Spinal cord (tissue), 10 donors: ENCODE data around the gene GHR. TPM values are rescaled to one million over a fixed set of nuclear protein-coding genes. Genes with fewer than 3 reads are reported as not detected.

Experiments
- DNase-seq, 6 donors: peaks; one replicate each; pipeline versions ENCODE4 v3.0.0 to v3.0.0-alpha.2; 2013 to 2015; ENCODE audit warnings: low spot score in 6 of 6, low read depth in 4 of 6
- H3K27ac ChIP-seq: one replicate; pipeline ENCODE4 v1.5.1; 2013; ENCODE audit warnings: low read depth, low read length, control low read depth
- H3K27me3 ChIP-seq: one replicate; pipeline ENCODE4 v1.6.1; 2013; ENCODE audit warnings: low read length; ENCODE audit not compliant: control insufficient read depth, insufficient read depth
- H3K36me3 ChIP-seq: one replicate; pipeline ENCODE4 v1.6.1; 2013; ENCODE audit warnings: low read length; ENCODE audit not compliant: control insufficient read depth, insufficient read depth
- H3K4me1 ChIP-seq: one replicate; pipeline ENCODE4 v1.6.1; 2013; ENCODE audit warnings: low read length; ENCODE audit not compliant: control insufficient read depth, insufficient read depth
- H3K4me3 ChIP-seq: one replicate; pipeline ENCODE4 v1.5.1; 2013; ENCODE audit warnings: low read depth, low read length, control low read depth
- H3K9me3 ChIP-seq: one replicate; pipeline ENCODE4 v1.6.1; 2013; ENCODE audit warnings: low read length; ENCODE audit not compliant: control insufficient read depth, insufficient read depth
- WGBS: methylation state at CpG from one replicate; pipeline ENCODE4 v1.1.5; 2013; ENCODE audit warnings: missing lambda C conversion rate; ENCODE audit not compliant: insufficient coverage; 5-methylcytosine and 5-hydroxymethylcytosine counted together
- polyA plus RNA-seq, 2 donors: library from polyadenylated mRNA; unstranded; fragments of 120-200 nt; gene quantifications; one replicate each; pipeline ENCODE4 v1.2.1, GENCODE V29; 2013; ENCODE audit not compliant: insufficient read length in 2 of 2
- total RNA-seq, 2 donors: library from RNA; depleted of rRNA in 1 of 2; stranded (reverse); fragments of 120-200 nt in 1 of 2; fragments of >200 nt in 1 of 2; gene quantifications; one replicate each; pipeline versions ENCODE4 v1.2.3 to v1.2.4, GENCODE V29; 2013 to 2014
- donor health status: healthy.

The GHR gene
- total and polyA plus RNA-seq, 4 donors = 9.9 to 12.7 (median 11.7) TPM

DNA sequence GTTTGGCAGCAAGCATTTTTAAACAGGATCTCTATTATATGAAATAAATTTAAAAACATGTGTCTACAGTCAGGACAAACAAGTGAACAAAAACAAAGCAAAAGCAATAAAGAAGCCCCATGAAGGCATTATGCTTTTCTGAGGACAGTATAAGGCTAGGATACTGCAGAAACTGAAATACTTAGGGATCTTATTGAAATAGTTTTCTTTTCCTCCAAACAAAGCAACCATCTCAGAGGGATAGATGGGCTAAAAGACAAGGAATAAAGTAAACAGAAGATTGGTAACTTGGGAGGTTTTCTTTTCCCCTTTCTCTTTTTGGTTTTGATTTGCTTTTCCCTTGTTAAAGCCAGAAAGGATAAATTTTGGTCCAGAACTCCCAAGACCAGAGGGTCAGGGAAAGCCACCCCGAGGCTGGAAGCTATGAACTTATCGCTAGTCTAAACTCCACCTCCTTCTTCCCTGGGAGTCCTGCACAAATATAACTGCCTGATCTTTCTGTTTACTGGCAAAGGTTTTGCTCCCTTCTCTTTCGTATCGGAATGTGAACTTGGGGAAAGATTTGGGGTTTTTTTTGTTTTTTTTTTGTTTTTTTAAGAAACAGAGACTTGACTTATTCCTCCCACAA, 164.0 kb downstream of the GHR start:
- Histone ChIP-seq H3K4me1 (peaks cover 6% of the 10 kb centered on the region), H3K27ac (no peak overlapping the region), H3K4me3 (no peak overlapping the region), H3K36me3 (peaks cover 3% of the 10 kb centered on the region), H3K9me3 (no peaks in the 10 kb centered on the region), H3K27me3 (no peaks in the 10 kb centered on the region)
- no peak for DNase-seq
- WGBS = no CpG with 5 or more reads among the region's 4 CpGs

DNA sequence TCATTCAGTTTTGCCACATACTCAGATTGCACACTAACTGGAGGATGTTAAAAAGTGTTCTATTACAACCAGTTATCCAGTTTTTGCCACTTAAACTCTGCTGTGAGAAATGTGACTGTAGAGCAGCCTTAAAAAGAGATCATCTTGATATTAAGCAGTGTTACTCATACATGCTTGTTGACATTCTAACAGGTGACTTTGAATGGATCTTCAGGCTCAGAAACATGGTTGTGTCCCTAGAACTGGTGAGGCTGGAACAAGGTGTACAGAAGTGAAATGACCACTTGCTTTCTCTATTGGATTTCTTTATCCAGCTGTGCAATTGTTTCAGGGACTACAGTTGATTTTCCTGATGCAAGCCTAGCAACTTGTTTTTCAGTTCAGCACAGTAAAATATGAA, 167.3 kb downstream of the GHR start:
- H3K9me3 ChIP-seq = no peaks in the 10 kb centered on the region
- no peaks in the 10 kb centered on the region for H3K36me3 ChIP-seq
- H3K4me1 ChIP-seq = peaks cover 6% of the 10 kb centered on the region
- no peak for DNase-seq
- H3K4me3 ChIP-seq = no peak overlapping the region
- H3K27me3 ChIP-seq = no peaks in the 10 kb centered on the region
- no peak overlapping the region for H3K27ac ChIP-seq

DNA sequence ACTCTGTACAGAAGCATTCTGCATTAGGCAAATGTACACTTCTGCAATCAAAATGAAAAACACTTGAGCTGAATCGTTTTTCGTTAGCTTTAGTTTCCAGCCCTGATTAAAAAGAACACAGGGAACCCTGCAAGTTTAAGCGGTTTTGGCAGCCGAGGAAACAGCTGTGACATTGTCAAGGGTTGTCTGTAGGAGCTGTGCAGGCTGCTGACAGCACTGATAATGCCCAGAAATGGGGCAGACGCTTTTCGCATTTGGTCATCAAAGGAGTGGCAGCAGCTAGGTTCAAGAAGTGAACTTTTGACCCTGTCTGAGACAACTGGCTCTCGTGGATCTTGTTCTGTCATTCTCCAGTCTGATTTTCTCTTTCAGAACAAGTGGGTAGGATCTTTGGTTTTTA, 167.8 kb downstream of the GHR start:
- Histone ChIP-seq H3K9me3 (no peaks in the 10 kb centered on the region), H3K27ac (no peak overlapping the region), H3K4me3 (no peak overlapping the region), H3K4me1 (peaks cover 6% of the 10 kb centered on the region), H3K36me3 (no peaks in the 10 kb centered on the region), H3K27me3 (no peaks in the 10 kb centered on the region)
- WGBS = 5% methylated on average over 7 of the region's 7 CpGs
- peak in 2 of 6 donors; percentile 56 to 79 for DNase-seq

DNA sequence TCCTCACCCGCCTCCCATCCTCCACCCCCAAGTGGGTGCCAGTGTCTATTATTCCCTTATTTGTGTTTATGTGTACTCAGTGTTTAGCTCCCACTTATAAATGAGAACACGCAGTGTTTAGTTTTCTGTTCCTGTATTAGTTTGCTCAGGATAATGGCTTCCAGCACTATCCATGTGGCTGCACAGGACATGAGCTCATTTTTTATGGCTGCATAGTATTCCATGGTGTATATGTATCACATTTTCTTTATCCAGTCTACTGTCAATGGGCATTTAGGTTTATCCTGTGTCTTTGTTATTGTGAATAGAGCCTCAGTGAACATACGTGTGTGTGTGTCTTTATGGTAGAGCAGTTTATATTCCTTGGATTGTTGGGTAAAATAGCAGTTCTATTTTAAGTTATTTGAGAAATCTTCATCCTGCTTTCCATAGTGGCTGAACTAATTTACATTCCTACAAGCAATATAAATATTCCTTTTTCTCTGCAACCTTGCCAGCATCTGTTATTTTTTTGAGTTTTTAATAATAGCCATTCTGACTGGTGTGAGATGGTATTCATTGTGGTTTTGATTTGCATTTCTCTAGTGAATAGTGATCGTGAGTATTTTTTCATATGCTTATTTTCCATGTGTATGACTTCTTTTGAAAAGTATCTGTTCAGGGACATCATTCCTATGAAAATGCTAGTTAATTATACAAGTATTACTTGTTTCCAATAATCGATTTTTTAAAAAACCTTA, 169.3 kb downstream of the GHR start:
- no peaks in the 10 kb centered on the region for H3K36me3 ChIP-seq
- no CpG with 5 or more reads among the region's 5 CpGs for WGBS
- H3K4me3 ChIP-seq = no peak overlapping the region
- H3K27me3 ChIP-seq = no peaks in the 10 kb centered on the region
- DNase-seq = no peak
- H3K4me1 ChIP-seq = peaks cover 3% of the 10 kb centered on the region
- no peak overlapping the region for H3K27ac ChIP-seq
- H3K9me3 ChIP-seq = no peaks in the 10 kb centered on the region

DNA sequence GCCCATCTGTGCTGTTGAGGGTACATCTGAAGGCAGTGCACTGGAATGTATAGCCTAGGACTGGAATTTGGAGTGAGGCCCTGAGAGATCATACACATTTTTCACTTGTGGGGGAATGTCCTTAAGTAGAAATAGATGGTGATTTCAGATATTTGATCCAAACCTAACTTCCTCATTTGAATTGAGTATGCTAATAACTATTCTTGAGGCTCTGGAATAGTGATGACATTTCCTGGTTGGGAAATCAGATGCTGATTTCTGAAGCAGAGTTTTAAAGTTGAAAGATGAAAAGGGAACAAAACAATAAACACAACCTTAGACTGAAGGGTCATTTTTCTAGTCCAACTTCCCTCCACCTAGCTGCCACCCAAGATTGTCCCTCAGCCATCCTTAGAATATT, 170.4 kb downstream of the GHR start:
- H3K4me3 ChIP-seq = no peak overlapping the region
- H3K36me3 ChIP-seq = no peaks in the 10 kb centered on the region
- H3K27me3 ChIP-seq = no peaks in the 10 kb centered on the region
- H3K9me3 ChIP-seq = no peaks in the 10 kb centered on the region
- no peak overlapping the region for H3K27ac ChIP-seq
- H3K4me1 ChIP-seq = peaks cover 3% of the 10 kb centered on the region
- DNase-seq = no peak

DNA sequence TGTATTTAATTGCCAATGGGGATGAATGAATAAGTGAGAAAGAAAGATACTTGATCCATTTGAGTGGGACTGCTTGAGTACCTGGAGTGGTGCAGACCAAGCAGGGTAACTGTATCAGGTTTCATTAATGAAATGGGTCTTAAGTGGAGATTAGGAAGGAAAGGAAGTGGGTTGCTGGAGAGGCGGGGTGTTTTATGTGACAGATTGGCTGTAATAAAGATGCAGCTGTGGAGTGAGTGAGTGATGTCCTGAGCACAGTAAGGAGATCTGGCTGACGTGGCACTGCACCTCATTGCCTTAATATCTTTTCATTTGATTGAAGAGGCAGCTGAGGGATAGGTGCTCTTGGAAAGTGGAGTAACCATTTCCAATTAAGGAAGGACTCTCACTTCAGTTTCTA, 172.4 kb downstream of the GHR start:
- DNase-seq = peak in 1 of 6 donors; percentile 28
- H3K27ac ChIP-seq = no peak overlapping the region
- WGBS = 78% methylated on average over 1 of the region's 2 CpGs
- H3K4me1 ChIP-seq = peaks cover 3% of the 10 kb centered on the region
- H3K36me3 ChIP-seq = no peaks in the 10 kb centered on the region
- no peaks in the 10 kb centered on the region for H3K9me3 ChIP-seq
- no peaks in the 10 kb centered on the region for H3K27me3 ChIP-seq
- no peak overlapping the region for H3K4me3 ChIP-seq

DNA sequence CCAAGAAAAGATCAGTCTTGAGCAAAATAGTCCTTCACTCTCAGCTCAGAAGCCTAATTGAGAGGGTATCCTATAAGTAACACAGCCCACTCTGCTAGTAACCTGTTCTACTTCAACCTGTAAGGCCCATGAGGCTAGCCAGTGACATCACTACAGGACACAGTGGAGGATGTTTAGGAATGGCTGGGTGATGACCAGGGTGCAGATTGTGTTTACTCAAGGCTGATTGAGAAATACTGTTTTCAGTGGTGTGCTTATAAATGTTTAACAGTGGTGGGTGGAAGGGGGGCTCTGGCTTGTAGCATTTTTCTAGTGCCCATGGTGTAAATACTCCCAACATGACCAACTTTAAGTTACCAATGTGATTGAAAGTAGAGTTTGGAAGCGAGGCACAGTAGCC, 173.6 kb downstream of the GHR start:
- Histone ChIP-seq H3K27me3 (no peaks in the 10 kb centered on the region), H3K36me3 (no peaks in the 10 kb centered on the region), H3K9me3 (no peaks in the 10 kb centered on the region), H3K4me3 (no peak overlapping the region), H3K27ac (no peak overlapping the region), H3K4me1 (no peaks in the 10 kb centered on the region)
- WGBS = no CpG with 5 or more reads among the region's 1 CpG
- no peak for DNase-seq

DNA sequence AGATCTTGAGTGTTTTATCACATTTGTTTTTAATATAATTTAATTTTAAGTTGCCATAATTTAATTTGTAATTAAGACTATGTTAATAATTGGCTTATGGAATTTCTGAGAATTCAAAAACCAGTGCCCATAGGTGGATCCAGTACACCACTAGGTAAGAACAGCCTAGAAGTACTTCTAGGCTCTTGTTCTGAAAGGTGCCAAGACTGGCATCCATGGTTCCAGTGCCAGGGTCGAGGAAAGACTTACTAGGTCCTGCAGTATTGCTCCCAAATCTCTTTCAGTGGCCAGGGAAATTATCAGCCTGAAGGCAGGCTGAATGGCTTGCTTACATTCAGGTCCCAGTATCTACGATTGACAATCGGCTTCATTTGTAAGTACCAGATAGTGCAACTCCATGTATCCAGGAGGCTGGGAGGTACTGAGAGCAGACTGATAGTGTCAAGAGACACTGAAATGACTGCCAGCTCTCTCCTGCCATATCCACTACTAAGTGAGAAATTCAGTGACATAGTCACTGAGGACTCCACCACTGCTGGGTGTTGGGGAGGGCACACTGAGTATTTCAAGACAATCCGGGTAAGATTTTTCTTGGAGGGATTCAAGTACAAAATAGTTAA, 174.2 kb downstream of the GHR start:
- no peak for DNase-seq
- Histone ChIP-seq H3K4me1 (no peaks in the 10 kb centered on the region), H3K36me3 (no peaks in the 10 kb centered on the region), H3K27me3 (no peaks in the 10 kb centered on the region), H3K9me3 (no peaks in the 10 kb centered on the region), H3K4me3 (no peak overlapping the region), H3K27ac (no peak overlapping the region)
- WGBS = 93% methylated on average over 1 of the region's 4 CpGs

DNA sequence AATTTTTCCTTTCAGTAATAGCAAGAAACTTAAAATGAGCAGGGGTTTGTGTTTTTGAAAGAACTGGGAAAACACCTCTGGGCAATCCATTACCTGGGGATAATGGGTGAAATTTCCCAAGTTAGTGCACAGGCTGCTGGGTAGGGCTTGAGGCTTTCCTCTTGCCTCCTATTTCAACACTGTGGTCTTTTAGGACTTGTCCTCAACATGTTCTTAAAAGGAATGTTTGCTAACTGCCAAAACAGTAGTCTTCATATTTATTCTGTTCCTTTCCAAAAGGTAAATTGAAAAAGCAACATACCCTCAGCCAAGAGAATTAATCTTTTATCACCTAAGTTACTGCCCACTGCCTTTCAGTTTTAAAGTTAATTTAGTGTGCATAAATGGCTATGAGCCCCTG, 175.1 kb downstream of the GHR start:
- Histone ChIP-seq H3K36me3 (no peaks in the 10 kb centered on the region), H3K4me3 (no peak overlapping the region), H3K27ac (no peak overlapping the region), H3K4me1 (no peaks in the 10 kb centered on the region), H3K9me3 (no peaks in the 10 kb centered on the region), H3K27me3 (no peaks in the 10 kb centered on the region)
- DNase-seq = no peak

DNA sequence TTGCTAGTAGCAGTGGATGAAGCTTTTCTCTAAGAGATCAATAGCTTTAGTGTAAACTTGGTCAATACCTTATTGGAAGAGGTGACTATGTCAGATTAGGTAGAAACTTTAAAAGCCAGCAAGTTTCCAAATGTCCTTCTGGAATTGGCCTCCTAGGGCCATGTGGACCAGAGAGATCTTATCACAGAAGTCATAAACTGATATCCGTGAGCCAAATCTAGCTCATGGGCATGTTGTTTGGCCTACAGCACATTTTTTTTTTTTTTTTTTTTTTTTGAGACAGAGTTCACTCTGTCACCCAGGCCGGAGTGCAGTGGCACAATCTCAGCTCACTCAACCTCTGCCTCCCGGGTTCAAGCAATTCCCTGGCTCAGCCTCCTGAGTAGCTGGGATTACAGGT, 175.9 kb downstream of the GHR start:
- Histone ChIP-seq H3K36me3 (no peaks in the 10 kb centered on the region), H3K4me1 (no peaks in the 10 kb centered on the region), H3K27me3 (no peaks in the 10 kb centered on the region), H3K4me3 (no peak overlapping the region), H3K27ac (no peak overlapping the region), H3K9me3 (no peaks in the 10 kb centered on the region)
- WGBS = 100% methylated on average over 1 of the region's 3 CpGs
- no peak for DNase-seq
